Activated CD8-positive, alpha-beta T cell treated with anti-CD3 and anti-CD28 coated beads, Interleukin-2, amount 10 ng/mL, durations not matched to agents 7 days and 5 days (primary cell): ENCODE data around the gene QARS1. TPM values are rescaled to one million over a fixed set of nuclear protein-coding genes. Genes with fewer than 3 reads are reported as not detected.

Experiments
- ATAC-seq: fragments of 150-1000 bp; cut with Tn5 transposase; one replicate; pipeline ENCODE4 v1.10.0; 2021; ENCODE audit warnings: moderate library complexity
- CTCF ChIA-PET: fragments of 350-600 bp; sonication (Branson Sonifier 250); formaldehyde crosslinking; loops from one replicate; lab custom pipeline; 2021; ENCODE audit warnings: antibody characterized with exemption; lab: Charles Lee
- POLR2A ChIA-PET: fragments of 350-600 bp; sonication (Branson Sonifier 250); formaldehyde crosslinking; loops from one replicate; lab custom pipeline; 2021; ENCODE audit warnings: antibody characterized with exemption; lab: Charles Lee
- DNase-seq: peaks from one replicate; pipeline ENCODE4 v3.0.0-alpha.2; 2020
- H3K27ac Mint-ChIP-seq: one replicate; pipeline ENCODE4 v1.8.0; 2021; ENCODE audit warnings: mild to moderate bottlenecking, mixed read lengths
- H3K27me3 Mint-ChIP-seq: one replicate; pipeline ENCODE4 v1.8.0; 2021; ENCODE audit warnings: low read depth, mixed read lengths
- H3K36me3 Mint-ChIP-seq: one replicate; pipeline ENCODE4 v1.8.0; 2021; ENCODE audit warnings: low read depth, mixed read lengths
- H3K4me1 Mint-ChIP-seq: one replicate; pipeline ENCODE4 v1.8.0; 2021; ENCODE audit warnings: low read depth, mixed read lengths
- H3K4me3 Mint-ChIP-seq: one replicate; pipeline ENCODE4 v1.8.0; 2021; ENCODE audit warnings: mild to moderate bottlenecking, mixed read lengths
- H3K9me3 Mint-ChIP-seq: one replicate; pipeline ENCODE4 v1.8.0; 2022; ENCODE audit warnings: mixed read lengths; ENCODE audit not compliant: insufficient read depth
- total RNA-seq, 2 experiments: library from RNA; stranded (reverse); gene quantifications; one replicate each; pipeline ENCODE4 v1.2.3, GENCODE V29; 2021

QARS1 gene
- total RNA-seq, 2 experiments from 2014 or later, result 250 to 294 TPM

DNA sequence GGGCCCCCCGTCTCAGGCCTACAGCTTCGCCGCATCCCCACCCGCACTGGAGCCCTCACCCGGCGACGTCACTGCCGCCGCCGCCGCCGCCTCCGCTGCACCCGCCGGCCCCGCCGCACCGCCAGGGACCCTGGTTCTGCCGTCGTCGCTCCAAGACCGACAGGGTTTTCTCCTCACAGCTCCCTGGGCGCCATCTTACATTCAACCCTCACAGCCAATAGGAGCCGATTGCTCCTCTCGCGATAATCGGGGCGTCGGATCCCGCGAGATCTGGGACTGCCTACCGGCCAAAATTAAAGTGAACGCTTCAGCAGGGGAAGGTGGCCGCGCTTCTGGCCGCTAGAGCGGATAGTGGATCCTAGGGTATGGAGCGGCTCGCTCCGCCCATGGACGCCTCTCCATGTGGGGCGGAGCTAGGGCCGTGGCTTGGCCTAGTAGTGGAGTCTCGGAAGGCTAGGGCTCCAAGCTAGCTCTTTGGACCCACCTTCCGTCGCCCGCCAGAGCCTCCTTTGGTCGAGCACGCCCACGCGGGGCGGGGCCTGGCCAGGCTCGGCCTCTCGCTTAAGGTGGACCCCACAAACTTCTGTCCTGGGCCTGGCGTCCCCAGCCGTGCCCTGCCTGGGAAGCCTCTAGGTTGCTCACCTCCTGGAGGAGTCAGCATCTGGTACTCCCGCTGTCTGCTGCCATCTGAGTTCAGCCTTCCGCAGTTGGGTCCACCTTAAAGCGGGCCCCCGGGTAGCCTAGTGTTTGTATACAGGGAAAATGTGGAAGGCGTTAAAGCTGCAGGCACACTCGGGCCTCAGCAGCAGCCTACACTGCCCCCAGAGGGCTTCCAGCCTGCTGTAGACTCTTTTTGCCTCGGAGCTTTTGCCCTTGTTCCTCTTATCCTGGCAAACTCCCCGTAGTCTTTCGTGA is 10.4 kb downstream of the QARS1 start, which contains the start of gene QRICH1:
TSS of gene QRICH1 (minus strand) at position 219 of the 915 bp plus-strand sequence. CDS start 17,054 bp downstream, outside the sequence.
- POLR2A ChIA-PET, result interaction anchor here (0.6 to 3.6 kb wide), 35 partner anchors 8 to 692 kb away, joined by 3 to 65 read pairs (median 5); partner anchors contain the start of genes CCDC71, DAG1, DALRD3 and GPX1

DNA sequence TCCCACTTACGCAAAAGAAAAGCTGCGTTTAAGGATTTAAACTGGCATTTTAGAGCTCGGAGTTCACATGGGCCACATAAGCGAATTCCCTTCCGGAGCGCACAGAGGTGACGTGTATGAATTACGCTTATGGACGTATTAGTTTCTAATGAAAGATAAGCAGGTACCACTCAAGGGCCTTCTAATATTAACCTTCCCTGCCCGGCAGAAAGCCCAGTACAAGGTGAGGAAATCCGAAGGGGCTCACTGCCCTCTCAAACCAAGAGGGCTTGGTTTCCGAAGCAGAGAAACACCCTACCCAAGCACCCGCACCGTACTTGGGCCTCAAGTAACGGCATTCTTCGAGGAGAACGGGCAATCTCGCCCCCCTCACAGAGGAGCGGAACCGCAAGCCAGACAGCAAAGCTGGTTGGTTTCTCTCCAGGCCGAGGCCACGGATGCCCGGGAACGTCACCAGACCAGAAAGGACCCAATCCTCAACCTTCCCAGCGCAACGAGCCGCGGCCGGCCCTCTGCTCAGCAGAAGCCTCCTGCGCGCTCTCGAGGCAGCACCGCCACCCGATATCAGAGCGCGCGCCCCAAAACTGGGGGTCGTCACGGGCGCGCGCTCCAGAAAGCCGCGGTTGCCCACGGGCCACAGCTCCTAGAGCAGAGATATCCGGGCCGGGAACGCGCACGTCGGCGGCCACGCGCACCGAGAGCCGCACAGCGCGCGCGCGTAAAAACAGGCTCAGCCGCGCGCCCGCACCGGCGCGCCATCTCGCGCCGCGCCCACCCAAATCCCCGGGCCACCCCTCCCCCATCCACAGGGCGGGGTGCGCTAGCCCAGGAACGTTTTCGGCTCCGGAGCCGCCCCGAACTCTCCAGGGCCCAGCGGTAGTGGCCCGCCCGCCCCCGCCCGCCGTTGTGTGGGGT is 11.4 kb downstream of the QARS1 start:
- CTCF ChIA-PET, result interaction anchor here (0.9 to 4.3 kb wide), 24 partner anchors 9 to 429 kb away, joined by 3 to 39 read pairs (median 6); partner anchors contain the start of genes IMPDH2, IP6K2, KLHDC8B and NDUFAF3
- H3K27ac Mint-ChIP-seq, result peak overlapping the region; percentile 99
- POLR2A ChIA-PET, result interaction anchor here (0.6 to 3.6 kb wide), 33 partner anchors 7 to 882 kb away, joined by 3 to 65 read pairs (median 4); partner anchors contain the start of genes CCDC71, DAG1, DALRD3 and GPX1
- ATAC-seq (peak; percentile 50), DNase-seq (peak; percentile 89)
- H3K4me3 Mint-ChIP-seq, result peak overlapping the region; percentile 93
- H3K36me3 Mint-ChIP-seq, result peaks cover 40% of the 10 kb centered on the region
- peaks cover 27% of the 10 kb centered on the region for H3K4me1 Mint-ChIP-seq
- H3K27me3 Mint-ChIP-seq, result no peaks in the 10 kb centered on the region
- H3K9me3 Mint-ChIP-seq, result no peaks in the 10 kb centered on the region

More for the DNA sequence above, 10.4 kb downstream of the QARS1 start, which contains the start of gene QRICH1:
- no peaks in the 10 kb centered on the region for H3K9me3 Mint-ChIP-seq
- DNase-seq, result peak; percentile 98
- peaks cover 47% of the 10 kb centered on the region for H3K36me3 Mint-ChIP-seq
- peaks cover 27% of the 10 kb centered on the region for H3K4me1 Mint-ChIP-seq
- H3K4me3 Mint-ChIP-seq, result peak within 1 kb of the TSS; percentile 93
- peak; percentile 86 for ATAC-seq
- H3K27ac Mint-ChIP-seq, result peak within 1 kb of the TSS; percentile 99
- CTCF ChIA-PET, result interaction anchor here (0.6 to 4.3 kb wide), 30 partner anchors 9 to 430 kb away, joined by 3 to 39 read pairs (median 4); partner anchors contain the start of genes ARIH2, DALRD3, IMPDH2 and IP6K2
- no peaks in the 10 kb centered on the region for H3K27me3 Mint-ChIP-seq

DNA sequence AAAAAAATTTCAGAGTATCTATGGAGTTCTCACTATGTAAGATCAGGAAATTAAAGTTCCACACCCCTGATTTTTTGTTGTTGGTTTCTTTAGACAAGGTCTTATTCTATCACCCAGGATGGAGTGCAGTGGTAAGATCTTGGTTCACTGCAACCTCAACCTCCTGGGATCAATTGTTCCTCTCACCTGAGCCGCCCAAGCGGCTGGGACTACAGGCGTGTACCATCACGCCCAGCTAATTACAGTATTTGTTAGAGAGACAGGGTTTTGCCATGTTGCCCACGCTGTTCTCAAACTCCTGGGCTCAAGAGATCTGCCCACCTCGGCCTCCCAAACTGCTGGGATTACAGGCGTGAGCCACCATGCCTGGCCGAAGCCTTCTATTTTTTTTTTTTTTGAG is 23.1 kb downstream of the QARS1 start:
- Mint-ChIP-seq H3K9me3 (no peaks in the 10 kb centered on the region), H3K4me1 (no peaks in the 10 kb centered on the region), H3K27me3 (no peaks in the 10 kb centered on the region), H3K4me3 (no peak overlapping the region), H3K27ac (no peak overlapping the region), H3K36me3 (peaks cover 17% of the 10 kb centered on the region)
- ATAC-seq, result no peak
- CTCF ChIA-PET, result no interaction called here
- no peak for DNase-seq
- POLR2A ChIA-PET, result interaction anchor here (2.2 kb wide), 1 partner anchor 12 kb away, joined by 14 read pairs; the partner anchor contains the start of gene QRICH1

DNA sequence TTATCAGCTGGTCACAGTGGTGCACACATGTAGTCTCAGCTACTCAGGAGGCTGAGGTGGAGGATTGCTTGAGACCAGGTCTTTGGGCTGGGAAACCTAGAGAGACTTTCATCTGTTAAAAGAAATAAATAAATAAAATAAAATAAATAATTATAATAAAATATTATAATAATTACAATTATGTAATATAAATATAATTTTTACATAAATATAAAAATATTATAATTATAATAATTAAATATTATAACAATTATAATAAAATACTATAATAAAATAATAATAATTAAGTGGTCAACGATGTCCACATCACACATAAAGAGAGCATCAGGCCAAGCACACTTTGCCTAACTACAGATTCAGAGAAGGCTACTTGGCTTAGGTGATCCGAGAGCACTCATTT is 25.3 kb downstream of the QARS1 start:
- Mint-ChIP-seq H3K27ac (no peak overlapping the region), H3K4me3 (no peak overlapping the region), H3K27me3 (no peaks in the 10 kb centered on the region), H3K36me3 (peaks cover 28% of the 10 kb centered on the region), H3K4me1 (no peaks in the 10 kb centered on the region), H3K9me3 (no peaks in the 10 kb centered on the region)
- no peak for ATAC-seq
- ChIA-PET POLR2A (interaction anchor here (3.4 kb wide), 1 partner anchor 14 kb away, joined by 14 read pairs; the partner anchor contains the start of gene QRICH1), CTCF (interaction anchor here (2.1 kb wide), 1 partner anchor 9 kb away, joined by 5 read pairs; no protein-coding TSS in a partner anchor)
- DNase-seq, result no peak

DNA sequence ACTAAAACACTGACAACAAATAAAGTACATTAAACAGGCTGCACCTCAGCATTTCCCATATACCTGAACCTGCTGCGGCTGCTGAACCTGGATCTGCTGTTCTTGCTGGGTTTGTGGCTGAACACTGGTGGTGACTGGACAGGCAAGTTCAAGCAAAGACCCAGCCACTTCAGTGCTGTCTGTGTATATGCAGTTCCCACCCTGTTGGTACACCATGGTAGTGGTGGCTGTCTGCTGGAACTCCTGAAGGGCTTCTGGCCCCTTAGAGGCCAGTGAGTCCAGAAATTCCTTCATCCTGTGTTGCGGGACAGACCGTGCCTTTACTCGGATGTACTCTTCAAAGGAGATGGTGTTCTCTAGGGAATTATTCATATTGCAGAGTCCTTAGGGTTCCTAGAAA is 27.9 kb downstream of the QARS1 start:
- ChIA-PET CTCF (no interaction called here), POLR2A (no interaction called here)
- Mint-ChIP-seq H3K27ac (no peak overlapping the region), H3K9me3 (no peaks in the 10 kb centered on the region), H3K4me3 (no peak overlapping the region), H3K4me1 (no peaks in the 10 kb centered on the region), H3K36me3 (peaks cover 46% of the 10 kb centered on the region), H3K27me3 (no peaks in the 10 kb centered on the region)
- ATAC-seq (no peak), DNase-seq (no peak)

DNA sequence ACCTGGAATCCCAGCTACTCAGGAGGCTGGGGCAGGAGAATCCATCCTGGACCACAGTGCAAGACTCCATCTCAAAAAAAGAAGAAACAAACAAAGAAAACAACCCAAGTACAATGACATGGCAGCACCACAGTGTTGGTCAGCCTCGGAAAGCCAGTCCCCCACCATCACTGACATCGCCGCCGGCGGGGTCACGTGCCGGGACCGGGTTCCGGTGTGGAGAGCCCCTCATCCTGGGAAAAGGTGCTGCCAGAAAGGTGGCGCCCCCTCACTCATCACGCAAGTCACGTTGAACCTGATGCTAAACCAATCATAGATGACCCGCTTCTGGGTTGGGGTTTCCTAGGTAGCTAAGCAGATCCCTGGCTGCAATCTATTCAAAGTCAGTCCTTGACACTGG is 28.4 kb downstream of the QARS1 start:
- Mint-ChIP-seq H3K4me3 (no peak overlapping the region), H3K27ac (no peak overlapping the region), H3K4me1 (no peaks in the 10 kb centered on the region), H3K36me3 (peaks cover 51% of the 10 kb centered on the region), H3K9me3 (no peaks in the 10 kb centered on the region), H3K27me3 (no peaks in the 10 kb centered on the region)
- DNase-seq, result no peak
- ChIA-PET POLR2A (interaction anchor here (1.2 kb wide), 1 partner anchor 11 kb away, joined by 3 read pairs; no protein-coding TSS in a partner anchor), CTCF (interaction anchor here (1.6 kb wide), 1 partner anchor 15 kb away, joined by 3 read pairs; no protein-coding TSS in a partner anchor)
- ATAC-seq, result no peak

DNA sequence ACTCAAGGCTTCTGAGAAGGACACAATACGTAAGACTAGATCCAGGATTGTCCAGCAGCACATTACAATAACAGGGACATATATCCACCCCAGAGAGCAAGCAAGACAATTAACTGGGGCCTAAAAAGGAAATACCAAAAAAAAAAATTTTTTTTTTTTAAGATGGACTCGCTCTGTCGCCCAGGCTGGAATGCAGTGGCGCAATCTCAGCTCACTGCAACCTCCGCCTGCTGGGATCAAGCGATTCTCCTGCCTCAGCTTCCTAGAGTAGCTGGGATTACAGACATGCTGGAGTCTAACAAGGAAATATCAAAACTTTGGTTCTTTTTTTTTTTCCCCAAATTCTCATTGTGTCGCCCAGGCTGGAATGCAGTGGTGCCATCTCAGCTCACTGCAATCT is 46.5 kb downstream of the QARS1 start:
- Mint-ChIP-seq H3K36me3 (peaks cover 48% of the 10 kb centered on the region), H3K4me1 (no peaks in the 10 kb centered on the region), H3K27ac (no peak overlapping the region), H3K27me3 (no peaks in the 10 kb centered on the region), H3K4me3 (no peak overlapping the region), H3K9me3 (no peaks in the 10 kb centered on the region)
- no peak for ATAC-seq
- CTCF ChIA-PET, result no interaction called here
- no peak for DNase-seq
- POLR2A ChIA-PET, result interaction anchor here (0.8 to 1.2 kb wide), 2 partner anchors 9 to 36 kb away, joined by 3 to 5 read pairs; partner anchors contain the start of gene QRICH1

DNA sequence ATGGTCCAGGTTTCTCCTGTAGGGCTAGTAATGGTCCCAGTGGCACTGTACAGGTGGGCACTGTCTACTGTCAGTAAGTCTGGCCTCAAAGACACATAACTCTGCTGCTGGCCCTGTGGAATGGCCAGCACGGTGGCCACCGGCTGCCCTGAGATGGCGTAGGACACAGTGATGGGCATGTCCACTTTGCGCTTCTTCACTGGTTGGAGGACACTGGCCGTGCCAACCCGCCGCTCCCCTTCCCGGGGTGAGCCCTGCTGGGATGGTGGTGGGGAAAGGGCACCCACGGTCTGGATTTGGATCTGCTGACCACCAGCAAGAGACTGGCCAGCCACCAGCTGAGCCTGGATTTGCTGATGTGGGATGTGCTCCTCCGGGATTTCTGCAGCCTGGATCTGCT is 47.3 kb downstream of the QARS1 start:
- ChIA-PET CTCF (no interaction called here), POLR2A (interaction anchor here (0.8 kb wide), 1 partner anchor 10 kb away, joined by 5 read pairs; no protein-coding TSS in a partner anchor)
- H3K9me3 Mint-ChIP-seq, result no peaks in the 10 kb centered on the region
- no peaks in the 10 kb centered on the region for H3K27me3 Mint-ChIP-seq
- H3K27ac Mint-ChIP-seq, result no peak overlapping the region
- peaks cover 52% of the 10 kb centered on the region for H3K36me3 Mint-ChIP-seq
- ATAC-seq, result no peak
- no peaks in the 10 kb centered on the region for H3K4me1 Mint-ChIP-seq
- no peak for DNase-seq
- no peak overlapping the region for H3K4me3 Mint-ChIP-seq

DNA sequence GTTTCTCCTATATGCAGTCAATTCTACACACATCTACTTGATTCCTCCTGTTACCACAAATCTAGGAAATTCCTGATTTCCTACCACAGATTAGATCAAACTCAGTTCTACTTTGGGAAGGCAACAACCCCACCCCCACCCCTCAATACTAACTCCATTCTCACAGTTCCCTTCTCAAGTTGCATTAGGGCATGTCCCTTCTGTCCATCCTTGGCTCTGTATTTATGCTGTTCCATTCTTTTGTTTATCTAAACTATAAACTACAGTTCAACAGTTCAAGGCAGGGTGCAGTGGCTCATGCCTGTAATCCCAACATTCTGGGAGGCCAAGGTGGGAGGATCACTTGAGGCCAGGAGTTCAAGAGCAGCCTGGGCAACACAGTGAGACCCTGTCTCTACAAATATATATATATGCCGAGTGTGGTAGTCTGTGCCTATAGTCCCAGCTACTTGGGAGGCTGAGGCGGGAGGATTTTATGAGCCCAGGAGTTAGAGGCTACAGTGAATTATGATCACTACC is 50.2 kb downstream of the QARS1 start:
- ChIA-PET POLR2A (no interaction called here), CTCF (interaction anchor here (1.0 to 1.4 kb wide), 2 partner anchors 40 to 65 kb away, joined by 3 read pairs; no protein-coding TSS in a partner anchor)
- Mint-ChIP-seq H3K4me1 (no peaks in the 10 kb centered on the region), H3K27ac (no peak overlapping the region), H3K4me3 (no peak overlapping the region), H3K27me3 (no peaks in the 10 kb centered on the region), H3K36me3 (peaks cover 58% of the 10 kb centered on the region), H3K9me3 (no peaks in the 10 kb centered on the region)
- ATAC-seq, result no peak
- DNase-seq, result no peak

DNA sequence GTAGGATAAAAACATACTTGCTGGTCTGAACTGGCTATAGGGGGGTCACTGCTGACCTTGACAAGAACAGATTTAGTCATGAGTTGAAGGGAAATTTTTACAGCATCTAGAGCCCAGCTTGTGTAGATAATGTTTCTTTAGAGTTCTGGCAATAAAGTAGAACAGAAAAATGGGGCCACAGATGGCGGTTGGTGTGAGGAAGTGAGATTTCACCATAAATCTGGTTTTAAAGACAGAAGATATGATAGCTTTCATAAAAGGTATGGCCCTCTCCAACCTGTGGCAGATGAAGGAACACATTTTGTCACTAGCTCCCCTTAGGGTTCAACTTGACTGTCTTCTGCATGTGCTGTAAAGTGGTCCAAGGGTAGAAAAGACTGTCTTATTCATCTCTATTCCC is 51.0 kb downstream of the QARS1 start:
- DNase-seq (no peak), ATAC-seq (no peak)
- H3K9me3 Mint-ChIP-seq, result no peaks in the 10 kb centered on the region
- no peak overlapping the region for H3K27ac Mint-ChIP-seq
- no peak overlapping the region for H3K4me3 Mint-ChIP-seq
- POLR2A ChIA-PET, result no interaction called here
- peaks cover 62% of the 10 kb centered on the region for H3K36me3 Mint-ChIP-seq
- H3K4me1 Mint-ChIP-seq, result no peaks in the 10 kb centered on the region
- H3K27me3 Mint-ChIP-seq, result no peaks in the 10 kb centered on the region
- CTCF ChIA-PET, result interaction anchor here (1.0 kb wide), 1 partner anchor 64 kb away, joined by 3 read pairs; no protein-coding TSS in a partner anchor
